ENCODE results near the gene TET2. TPM values are rescaled to one million over a fixed set of nuclear protein-coding genes. Genes with fewer than 3 reads are reported as not detected.

Gene TET2
- total RNA-seq, 1 donor, result 18.6 TPM

DNA sequence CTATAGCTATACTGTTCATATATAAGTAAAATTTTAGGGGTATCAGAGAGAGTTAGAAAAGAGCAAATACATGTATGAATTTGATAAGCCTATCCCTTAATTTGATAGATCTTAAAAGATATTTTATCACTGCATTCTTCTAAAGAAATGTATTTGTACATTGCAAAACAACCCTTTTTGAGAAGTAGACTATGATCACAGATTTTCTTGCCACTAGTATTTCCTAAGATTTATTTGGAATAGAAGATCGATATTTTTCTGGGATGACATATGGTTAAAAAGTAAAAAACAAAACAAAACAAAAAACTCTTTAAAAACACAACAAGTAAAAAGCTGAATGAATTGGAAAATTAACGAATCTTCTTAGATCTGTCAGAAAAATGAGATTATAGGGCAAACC lies 27.4 kb downstream of the TET2 start:
- no peak for DNase-seq (ENCODE audit: low read depth)
- TF ChIP-seq, protein P1, sequence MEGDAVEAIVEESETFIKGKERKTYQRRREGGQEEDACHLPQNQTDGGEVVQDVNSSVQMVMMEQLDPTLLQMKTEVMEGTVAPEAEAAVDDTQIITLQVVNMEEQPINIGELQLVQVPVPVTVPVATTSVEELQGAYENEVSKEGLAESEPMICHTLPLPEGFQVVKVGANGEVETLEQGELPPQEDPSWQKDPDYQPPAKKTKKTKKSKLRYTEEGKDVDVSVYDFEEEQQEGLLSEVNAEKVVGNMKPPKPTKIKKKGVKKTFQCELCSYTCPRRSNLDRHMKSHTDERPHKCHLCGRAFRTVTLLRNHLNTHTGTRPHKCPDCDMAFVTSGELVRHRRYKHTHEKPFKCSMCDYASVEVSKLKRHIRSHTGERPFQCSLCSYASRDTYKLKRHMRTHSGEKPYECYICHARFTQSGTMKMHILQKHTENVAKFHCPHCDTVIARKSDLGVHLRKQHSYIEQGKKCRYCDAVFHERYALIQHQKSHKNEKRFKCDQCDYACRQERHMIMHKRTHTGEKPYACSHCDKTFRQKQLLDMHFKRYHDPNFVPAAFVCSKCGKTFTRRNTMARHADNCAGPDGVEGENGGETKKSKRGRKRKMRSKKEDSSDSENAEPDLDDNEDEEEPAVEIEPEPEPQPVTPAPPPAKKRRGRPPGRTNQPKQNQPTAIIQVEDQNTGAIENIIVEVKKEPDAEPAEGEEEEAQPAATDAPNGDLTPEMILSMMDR (IDR thresholded peaks at IDR 0.05; ENCODE audit: insufficient read depth, low read length), result no peak
- H3K4me3 ChIP-seq (ENCODE audit: low read depth, low read length), result no peak overlapping the region

- H3K4me3 ChIP-seq (ENCODE audit: low read depth, low read length), result no peak overlapping the region
- DNase-seq (ENCODE audit: low read depth), result no peak
- TF ChIP-seq, protein P1 (IDR thresholded peaks at IDR 0.05; ENCODE audit: insufficient read depth, low read length), result no peak
Observed at GRCh38 chr4:105179539-105180401, 33.1 kb downstream of the TET2 start.

DNA sequence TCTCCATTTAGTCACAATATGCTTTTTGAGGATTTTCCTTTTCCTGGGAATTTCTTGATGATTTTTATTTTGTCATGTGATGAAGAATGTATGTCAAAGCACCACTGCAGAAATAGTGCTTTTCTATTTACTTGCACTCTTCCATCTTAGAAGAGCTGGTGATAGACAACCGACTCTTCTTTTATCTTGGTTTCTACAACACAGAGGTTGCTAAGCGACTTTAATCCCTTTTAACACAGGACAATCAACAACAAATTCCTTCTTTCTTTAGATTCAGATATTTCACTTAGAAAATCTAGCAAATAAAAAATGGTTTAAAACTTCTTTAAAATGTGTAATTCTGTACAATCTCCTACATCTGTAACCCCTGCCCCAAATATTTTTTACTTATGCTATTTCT lies 34.6 kb downstream of the TET2 start:
- TF ChIP-seq, protein P1 (IDR thresholded peaks at IDR 0.05; ENCODE audit: insufficient read depth, low read length), result no peak
- H3K4me3 ChIP-seq (ENCODE audit: low read depth, low read length), result no peak overlapping the region
- DNase-seq (ENCODE audit: low read depth), result no peak

- TF ChIP-seq, protein P1 (IDR thresholded peaks at IDR 0.05; ENCODE audit: insufficient read depth, low read length), result no peak
- H3K4me3 ChIP-seq (ENCODE audit: low read depth, low read length), result no peak overlapping the region
- no peak for DNase-seq (ENCODE audit: low read depth)
Observed at GRCh38 chr4:105182211-105182610, 35.5 kb downstream of the TET2 start.

GRCh38 chr4:105184316-105184980 lies 37.8 kb downstream of the TET2 start:
- DNase-seq (ENCODE audit: low read depth), result no peak
- TF ChIP-seq, protein P1 (IDR thresholded peaks at IDR 0.05; ENCODE audit: insufficient read depth, low read length), result no peak
- no peak overlapping the region for H3K4me3 ChIP-seq (ENCODE audit: low read depth, low read length)

- peak; percentile 82 for DNase-seq (ENCODE audit: low read depth)
Observed at GRCh38 chr4:105186701-105187161, 40.1 kb downstream of the TET2 start.

More at GRCh38 chr4:105186701-105187161, 40.1 kb downstream of the TET2 start:
- TF ChIP-seq, protein P1 (IDR thresholded peaks at IDR 0.05; ENCODE audit: insufficient read depth, low read length), result no peak
- no peak overlapping the region for H3K4me3 ChIP-seq (ENCODE audit: low read depth, low read length)
